GM12878 (cell line): ENCODE results near the gene CCNL1. TPM values are rescaled to one million over a fixed set of nuclear protein-coding genes. Genes with fewer than 3 reads are reported as not detected.

ENCODE experiments used
- ESRRA ChIP-seq: IDR thresholded peaks from 2 replicates; pipeline ENCODE4 v1.6.1; 2012; ENCODE audit warnings: mild to moderate bottlenecking, low read length, improper control_type of control experiment
- IRF3 ChIP-seq: fragments of 450-650 bp; IDR thresholded peaks from 2 replicates; pipeline ENCODE4 v1.6.1; 2014; ENCODE audit warnings: mild to moderate bottlenecking
- IRF5 ChIP-seq: fragments of 450-650 bp; IDR thresholded peaks from 2 replicates; pipeline ENCODE4 v1.6.1; 2017; ENCODE audit warnings: borderline replicate concordance
- MAX ChIP-seq: IDR thresholded peaks from 2 replicates; pipeline ENCODE4 v1.6.1; 2012; ENCODE audit warnings: low read depth, low read length, improper control_type of control experiment
- MTA2 ChIP-seq: fragments of 450-650 bp; IDR thresholded peaks from 2 replicates; pipeline ENCODE4 v1.6.1; 2016; ENCODE audit warnings: low read depth, mild to moderate bottlenecking, moderate library complexity
- NFXL1 ChIP-seq: fragments of 450-650 bp; IDR thresholded peaks from 2 replicates; pipeline ENCODE4 v1.6.1; 2017; ENCODE audit warnings: antibody characterized with exemption, mild to moderate bottlenecking, borderline replicate concordance
- SKIL ChIP-seq: fragments of 450-650 bp; IDR thresholded peaks from 2 replicates; pipeline ENCODE4 v1.6.1; 2017; ENCODE audit warnings: mild to moderate bottlenecking, low read depth, inconsistent platforms; ENCODE audit not compliant: poor library complexity, severe bottlenecking
- SMC3 ChIP-seq: IDR thresholded peaks from 2 replicates; pipeline ENCODE4 v1.6.1; 2011; ENCODE audit warnings: low read length, improper control_type of control experiment, borderline replicate concordance
- TCF3 ChIP-seq: IDR thresholded peaks from 2 replicates; pipeline ENCODE4 v1.6.1; 2012; ENCODE audit warnings: low read depth, mild to moderate bottlenecking, low read length, borderline replicate concordance; ENCODE audit not compliant: insufficient read depth
- USF1 ChIP-seq: IDR thresholded peaks from 2 replicates; pipeline ENCODE4 v1.6.1; 2011; ENCODE audit warnings: borderline replicate concordance, low read depth, mild to moderate bottlenecking, moderate library complexity, mixed read lengths, low read length; ENCODE audit not compliant: insufficient read depth; ENCODE audit errors: extremely low read length
- ZBTB11 ChIP-seq: fragments of 450-650 bp; formaldehyde crosslinking; IDR thresholded peaks from 2 replicates; pipeline ENCODE4 v1.5.0; 2022; ENCODE audit warnings: mild to moderate bottlenecking, missing genetic modification characterization
- ZBTB40 ChIP-seq: fragments of 450-650 bp; IDR thresholded peaks from 2 replicates; pipeline ENCODE4 v1.6.1; 2016; ENCODE audit warnings: mild to moderate bottlenecking, moderate library complexity, borderline replicate concordance
- ZNF274 ChIP-seq: IDR thresholded peaks from one replicate; pipeline ENCODE4 v1.8.0; 2011; ENCODE audit not compliant: insufficient read length, insufficient read depth
- polyA plus RNA-seq, 11 experiments: library from polyadenylated mRNA; depleted of rRNA in 4 of 11; unstranded in 6 of 11; stranded (reverse) in 5 of 11; fragments of >200 nt; fragmentation: Nextera tagmentation in 4 of 11; fragmentation: Illumina TruSeq in 1 of 11; extraction: Ambion mirVana in 4 of 11; extraction: Trizol in 1 of 11; gene quantifications; 1 replicate in 1 of 11; 2 replicates in 10 of 11; pipeline versions ENCODE4 v1.2.1 to v1.2.3, GENCODE V29; 2011 to 2016; ENCODE audit warnings: inconsistent platforms in 2 of 11, missing spikeins in 2 of 11, low read depth in 1 of 11
- total RNA-seq, 4 experiments: library from RNA; depleted of rRNA in 3 of 4; stranded (reverse); fragments of >200 nt in 3 of 4; fragmentation: Illumina TruSeq in 1 of 4; extraction: Trizol in 1 of 4; gene quantifications; 2 replicates each; pipeline versions ENCODE4 v1.2.1 to v1.2.3, GENCODE V29; 2013 to 2021

CCNL1 gene
- total and polyA plus RNA-seq, 10 of the 15 experiments (the other 5 are each of a cell fraction or from before 2014, with no cell fraction given), result 22.2 to 174 (median 115) TPM

- peak; percentile 91 for TF ChIP-seq ZBTB40
- 0 out of 2 replicates have a peak, but pooled peaks have one; percentile 48 for TF ChIP-seq TCF3
- TF ChIP-seq MAX, result peak; percentile 92
- peak; percentile 70 for TF ChIP-seq SKIL
- no peak for TF ChIP-seq ESRRA
- TF ChIP-seq ZNF274, result no peak
- TF ChIP-seq IRF3, result no peak
- TF ChIP-seq USF1, result no peak
- no peak; the same call in 1 of the 2 replicates for TF ChIP-seq SMC3
- TF ChIP-seq IRF5, result no peak
- TF ChIP-seq NFXL1, result no peak
- peak; percentile 52; the same call in 1 of the 2 replicates for TF ChIP-seq MTA2
- peak; percentile 83 for TF ChIP-seq ZBTB11 (CRISPR knock-in tag)
These were observed 14.9 kb upstream of the CCNL1 start (continued) for GRCh38 chr3:157174649-157175498.
